Measurements from ENCODE around the gene ANTKMT.
"Not testable (repeated sequence)": the region's sequence is repeated elsewhere in the genome, so short reads cannot be mapped to it uniquely, and the experiment has no call there.

ANTKMT gene

GRCh38 chr16:728131-728889 is 7.4 kb downstream of the ANTKMT start:
- peak; percentile 40 for DNase-seq (ENCODE audit: low read depth)

DNA sequence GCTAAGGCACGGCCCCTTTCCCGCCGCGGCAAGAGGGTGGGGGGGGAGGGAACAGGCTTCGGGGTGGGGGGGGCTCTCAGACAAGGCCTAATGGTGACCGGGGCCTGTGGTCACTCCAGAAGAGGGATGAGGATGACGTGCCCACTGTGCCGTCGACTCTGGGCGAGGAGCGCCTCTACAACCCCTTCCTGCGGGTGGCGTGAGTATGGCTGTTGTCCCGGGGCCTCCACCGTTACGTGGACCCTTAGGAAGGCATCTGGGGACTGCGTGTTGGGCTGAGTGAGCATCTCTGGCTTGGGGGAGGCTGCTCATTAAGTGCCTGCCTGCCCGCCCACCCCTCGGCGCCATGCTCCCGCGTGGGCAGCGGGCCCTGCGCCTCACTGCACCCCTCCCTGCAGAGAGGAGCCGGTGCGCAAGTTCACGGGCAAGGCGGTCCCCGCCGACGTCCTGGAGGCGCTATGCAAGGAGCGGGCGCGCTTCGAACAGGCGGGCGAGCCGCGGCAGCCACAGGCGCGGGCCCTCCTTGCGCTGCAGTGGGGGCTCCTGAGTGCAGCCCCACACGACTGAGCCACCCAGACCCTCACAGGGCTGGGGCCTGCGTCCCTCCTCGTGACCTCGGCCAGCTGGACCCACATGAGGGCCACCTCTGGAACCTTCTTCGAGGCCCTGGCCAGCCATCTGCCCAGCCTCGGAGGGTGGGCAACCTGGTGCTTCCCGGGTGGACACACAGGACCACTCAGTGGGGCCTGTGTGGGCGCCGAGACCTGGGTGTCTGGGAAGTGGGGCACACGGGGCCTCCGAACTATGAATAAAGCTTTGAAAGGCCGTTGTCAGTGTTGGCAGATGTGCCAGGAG is 8.2 kb downstream of the ANTKMT start:
- DNase-seq (ENCODE audit: low read depth): no peak

- DNase-seq (ENCODE audit: low read depth): no peak
These were observed 9.1 kb downstream of the ANTKMT start for GRCh38 chr16:729768-730665.

GRCh38 chr16:730666-731509 is 9.9 kb downstream of the ANTKMT start:
- no peak for DNase-seq (ENCODE audit: low read depth)

DNA sequence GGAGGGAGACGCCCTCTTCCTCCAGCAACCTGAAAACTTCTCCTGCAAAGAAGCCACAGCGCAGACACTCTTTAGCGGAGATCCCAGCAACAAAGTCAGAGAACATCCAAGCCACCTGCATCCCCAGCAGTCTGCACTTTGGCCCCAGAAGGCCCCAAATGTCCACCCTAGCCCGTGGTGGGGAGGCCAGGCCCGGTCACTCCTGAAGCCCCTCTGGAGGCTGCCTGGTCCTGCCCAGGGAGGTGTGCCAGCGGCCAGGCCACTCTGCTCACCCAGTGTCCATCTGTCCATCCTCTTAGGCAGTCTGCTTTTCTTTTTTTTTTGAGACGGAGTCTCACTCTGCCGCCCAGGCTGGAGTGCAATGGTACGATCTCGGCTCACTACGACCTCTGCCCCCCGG is 11.4 kb downstream of the ANTKMT start:
- DNase-seq (ENCODE audit: low read depth): no peak

- no peak for DNase-seq (ENCODE audit: low read depth)
These were observed 12.0 kb downstream of the ANTKMT start for GRCh38 chr16:732936-733335.

DNA sequence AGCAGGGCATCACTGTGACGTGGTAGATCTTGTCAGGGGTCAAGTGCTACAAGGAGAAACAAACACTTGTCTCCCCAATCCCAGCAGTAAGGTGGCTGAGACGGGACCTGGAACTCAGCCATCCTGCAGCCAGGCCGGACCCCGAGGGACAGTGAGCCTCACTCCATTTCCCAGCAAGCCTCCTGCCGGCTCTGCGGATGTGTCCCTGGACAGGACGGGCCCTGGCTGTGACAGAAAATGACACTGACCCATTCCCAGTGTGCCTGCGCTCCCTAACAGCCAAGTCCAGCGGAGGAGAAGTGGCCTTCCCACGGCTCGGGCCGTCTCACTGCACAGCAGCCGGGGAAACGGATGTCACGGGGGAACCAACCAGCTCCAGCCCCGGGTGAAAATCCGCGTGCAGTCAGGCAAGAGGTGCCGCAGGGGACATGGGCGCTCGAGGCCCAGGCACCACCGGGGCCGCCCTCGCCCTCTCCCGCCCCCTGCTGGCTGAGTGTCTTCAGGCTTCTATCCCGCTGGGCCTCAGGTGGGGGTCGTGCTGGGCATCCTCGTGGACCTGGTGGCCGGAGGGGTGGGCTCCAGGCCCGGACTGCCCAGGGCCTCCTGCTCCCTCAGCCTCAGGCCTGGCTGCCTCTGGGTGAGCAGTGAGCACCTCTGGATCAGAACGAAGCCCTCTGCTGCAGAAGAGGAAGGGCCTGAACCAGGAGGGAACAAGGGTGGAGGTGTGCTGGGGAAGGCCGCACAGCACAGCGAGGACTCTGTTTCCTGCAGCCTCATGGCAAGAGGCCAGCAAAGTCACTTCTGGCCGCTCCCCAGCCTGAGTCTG is 12.6 kb downstream of the ANTKMT start:
- DNase-seq (ENCODE audit: low read depth): no peak

- DNase-seq (ENCODE audit: low read depth): no peak
These were observed 13.4 kb downstream of the ANTKMT start for GRCh38 chr16:734208-734980.

- no peak for DNase-seq (ENCODE audit: low read depth)
These were observed 14.3 kb downstream of the ANTKMT start for GRCh38 chr16:734981-735881.

- no peak for DNase-seq (ENCODE audit: low read depth)
These were observed 15.1 kb downstream of the ANTKMT start for GRCh38 chr16:735982-736453.

DNA sequence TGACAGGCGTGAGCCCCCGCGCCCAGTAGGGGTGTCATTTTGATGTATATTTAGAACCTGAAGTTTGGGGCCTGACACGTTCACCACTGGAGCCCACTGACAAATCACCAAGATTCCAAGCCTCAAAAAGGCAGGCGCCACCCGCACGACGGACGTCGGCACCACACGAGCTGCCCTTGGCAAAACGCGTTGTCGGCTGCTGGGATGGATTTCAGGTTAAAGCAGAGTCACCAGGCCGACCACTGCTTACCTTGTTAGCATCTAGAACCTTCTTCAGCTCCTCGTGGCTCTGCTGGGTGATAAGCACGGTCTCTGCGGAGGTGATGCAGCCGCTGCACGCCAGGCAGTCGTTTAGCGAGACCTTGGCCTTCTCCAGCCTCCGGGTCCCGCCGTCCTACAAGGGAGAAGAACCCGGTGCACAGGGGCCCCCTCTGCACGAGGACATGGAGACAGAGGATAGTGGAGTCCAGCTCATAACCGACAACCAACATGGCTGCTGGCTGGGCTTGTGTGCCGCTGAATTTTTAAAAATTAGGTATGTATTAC is 16.1 kb downstream of the ANTKMT start:
- no peak for DNase-seq (ENCODE audit: low read depth)

DNA sequence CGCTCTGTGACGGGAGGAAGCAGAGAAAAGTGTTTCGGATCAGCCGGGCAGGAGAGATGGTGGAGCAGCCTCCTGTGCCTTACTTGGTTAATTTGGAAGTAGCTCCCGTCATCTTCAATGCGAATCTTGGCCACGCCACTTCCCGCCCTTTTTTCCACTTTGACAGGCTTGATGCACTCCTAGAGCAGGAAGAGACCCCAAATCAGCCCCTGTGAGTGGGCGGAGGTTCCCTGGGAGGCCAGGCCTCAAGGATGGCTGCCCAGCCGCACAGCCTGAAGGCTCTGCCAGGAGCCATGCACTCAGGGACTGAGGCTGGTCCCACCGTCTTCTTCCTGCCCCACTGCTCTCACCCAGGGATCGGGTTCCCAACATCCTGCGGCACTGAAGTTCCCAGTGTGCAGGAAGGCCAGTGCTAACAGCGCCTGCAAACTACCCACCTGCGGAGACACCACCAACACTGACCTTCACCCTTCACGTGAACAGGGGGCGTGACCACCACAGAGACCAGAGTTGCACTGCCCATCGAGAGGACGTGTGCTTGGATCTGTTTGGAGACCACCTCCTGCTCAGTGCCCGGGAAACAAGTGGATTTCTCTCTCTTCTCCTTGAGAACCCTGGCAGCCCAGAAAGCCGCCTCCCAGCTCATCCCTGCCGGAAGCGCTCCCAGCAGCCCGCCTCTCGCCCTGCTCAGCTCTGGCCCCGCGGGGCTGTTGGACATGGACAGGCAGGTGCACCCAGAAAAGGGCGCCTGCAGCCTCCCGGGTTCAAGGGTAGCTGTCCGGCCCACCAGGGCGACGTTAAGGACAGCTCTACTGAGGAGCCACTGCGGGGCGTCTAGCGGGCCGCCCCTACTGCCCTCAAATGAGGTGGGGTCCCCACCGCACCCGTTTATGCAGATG is 18.9 kb downstream of the ANTKMT start:
- DNase-seq (ENCODE audit: low read depth): no peak

DNA sequence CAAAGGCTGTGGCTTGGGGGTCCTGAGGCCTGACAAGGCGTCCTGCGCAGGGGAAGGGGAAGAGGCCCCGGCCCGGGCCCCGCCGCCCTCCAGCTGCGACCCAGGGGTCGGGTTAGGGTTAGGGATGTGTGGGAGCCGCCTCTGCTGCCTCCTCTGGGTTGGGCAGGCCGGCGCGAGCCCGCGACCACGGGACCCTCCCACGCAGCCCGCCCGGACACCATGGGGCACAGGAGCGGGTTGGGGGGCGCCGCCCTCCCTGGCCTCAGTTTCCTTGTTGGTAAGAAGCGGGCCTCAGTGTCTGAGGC is 19.5 kb downstream of the ANTKMT start:
- no peak for DNase-seq (ENCODE audit: low read depth)

- DNase-seq (ENCODE audit: low read depth): peak; percentile 81
These were observed 20.0 kb downstream of the ANTKMT start, which contains the start of gene CIAO3 for GRCh38 chr16:740764-741505. Gene CIAO3 (minus strand): TSS chr16:740997. CDS start chr16:740985, 12 bp downstream.

- no peak for DNase-seq (ENCODE audit: low read depth)
These were observed 21.2 kb downstream of the ANTKMT start for GRCh38 chr16:741986-742629.

DNA sequence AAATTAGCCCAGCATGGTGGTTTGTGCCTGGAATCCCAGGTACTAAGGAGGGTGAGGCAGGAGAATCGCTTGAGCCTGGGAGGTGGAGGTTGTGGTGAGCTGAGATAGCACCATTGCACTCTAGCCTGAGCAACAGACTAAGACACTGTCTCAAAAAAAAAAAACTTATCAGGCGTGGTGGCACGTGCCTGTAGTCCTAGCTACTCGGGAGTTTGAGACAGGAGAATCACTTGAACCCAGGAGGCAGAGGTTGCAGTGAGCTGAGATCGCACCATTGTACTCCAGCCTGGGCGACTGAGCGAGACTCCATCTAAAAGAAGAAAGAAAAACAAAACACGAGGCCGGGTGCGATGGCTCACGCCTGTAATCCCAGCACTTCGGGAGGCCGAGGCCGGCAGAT is 21.9 kb downstream of the ANTKMT start:
- not testable (repeated sequence) for DNase-seq (ENCODE audit: low read depth)
